Ammon's horn (tissue), 1 donor: ENCODE measurements around the gene PLAAT2.
"Not testable (repeated sequence)": the region's sequence is repeated elsewhere in the genome, so short reads cannot be mapped to it uniquely, and the experiment has no call there.

Source experiments
- DNase-seq: peaks from one replicate; pipeline ENCODE4 v3.0.0-alpha.2; 2016; ENCODE audit warnings: low spot score

Gene PLAAT2

GRCh38 chr11:63578882-63579281 is 15.7 kb upstream of the PLAAT2 start:
- not testable (repeated sequence) for DNase-seq

GRCh38 chr11:63574856-63575602 is 11.8 kb upstream of the PLAAT2 start:
- no peak for DNase-seq

GRCh38 chr11:63573881-63574855 is 11.0 kb upstream of the PLAAT2 start:
- DNase-seq = peak; percentile 60

- DNase-seq = no peak
Measured at GRCh38 chr11:63572026-63572688, 9.0 kb upstream of the PLAAT2 start.

- no peak for DNase-seq
Measured at GRCh38 chr11:63569570-63569969, 6.4 kb upstream of the PLAAT2 start.

- DNase-seq = no peak
Measured at GRCh38 chr11:63567044-63567840, 4.1 kb upstream of the PLAAT2 start.

GRCh38 chr11:63564784-63565350 is 1.7 kb upstream of the PLAAT2 start:
- DNase-seq = no peak

- peak; percentile 73 for DNase-seq
Measured at GRCh38 chr11:63564056-63564774, 1.0 kb upstream of the PLAAT2 start.

- DNase-seq = peak; percentile 40
Measured at GRCh38 chr11:63560506-63561180, 2.5 kb downstream of the PLAAT2 start.

- no peak for DNase-seq
Measured at GRCh38 chr11:63558459-63559157, 4.6 kb downstream of the PLAAT2 start.

GRCh38 chr11:63557570-63557969 is 5.6 kb downstream of the PLAAT2 start:
- DNase-seq = no peak

GRCh38 chr11:63556404-63557013 is 6.7 kb downstream of the PLAAT2 start:
- no peak for DNase-seq

GRCh38 chr11:63554877-63555223 is 8.3 kb downstream of the PLAAT2 start:
- DNase-seq = no peak

GRCh38 chr11:63553759-63554158 is 9.4 kb downstream of the PLAAT2 start:
- no peak for DNase-seq

GRCh38 chr11:63552921-63553320 is 10.3 kb downstream of the PLAAT2 start:
- no peak for DNase-seq

- DNase-seq = no peak
Measured at GRCh38 chr11:63551889-63552266, 11.3 kb downstream of the PLAAT2 start.

GRCh38 chr11:63551091-63551888 is 11.9 kb downstream of the PLAAT2 start:
- no peak for DNase-seq

- DNase-seq = not testable (repeated sequence)
Measured at GRCh38 chr11:63550156-63550700, 13.0 kb downstream of the PLAAT2 start.
